Activated CD8-positive, alpha-beta T cell treated with anti-CD3 and anti-CD28 coated beads for 36 hours (primary cell): ENCODE results near the gene IFNLR1. TPM values are rescaled to one million over a fixed set of nuclear protein-coding genes. Genes with fewer than 3 reads are reported as not detected.

Experiments used
- ATAC-seq: fragments of 200-7000 bp; cut with Tn5 transposase; one replicate; pipeline ENCODE4 v1.10.0; 2021; ENCODE audit warnings: mild to moderate bottlenecking, moderate library complexity
- CTCF ChIA-PET: fragments of 350-600 bp; sonication (Branson Sonifier 250); formaldehyde crosslinking; loops from one replicate; lab custom pipeline; 2021; ENCODE audit warnings: antibody characterized with exemption; lab: Charles Lee
- POLR2A ChIA-PET: fragments of 350-600 bp; sonication (Branson Sonifier 250); formaldehyde crosslinking; loops from one replicate; lab custom pipeline; 2021; ENCODE audit warnings: antibody characterized with exemption; lab: Charles Lee
- DNase-seq: peaks from one replicate; pipeline ENCODE4 v3.0.0-alpha.2; 2020
- H3K27ac Mint-ChIP-seq: one replicate; pipeline ENCODE4 v1.8.0; 2021; ENCODE audit warnings: mild to moderate bottlenecking, mixed read lengths
- H3K27me3 Mint-ChIP-seq: one replicate; pipeline ENCODE4 v1.8.0; 2021; ENCODE audit warnings: mixed read lengths
- H3K36me3 Mint-ChIP-seq: one replicate; pipeline ENCODE4 v1.8.0; 2021; ENCODE audit warnings: low read depth, mixed read lengths
- H3K4me1 Mint-ChIP-seq: one replicate; pipeline ENCODE4 v1.8.0; 2021; ENCODE audit warnings: low read depth, mixed read lengths
- H3K4me3 Mint-ChIP-seq: one replicate; pipeline ENCODE4 v1.8.0; 2021; ENCODE audit warnings: mild to moderate bottlenecking, moderate library complexity, mixed read lengths
- H3K9me3 Mint-ChIP-seq: one replicate; pipeline ENCODE4 v1.8.0; 2021; ENCODE audit warnings: mixed read lengths
- intact Hi-C: fragments of 100-400 bp; cut with micrococcal nuclease; formaldehyde crosslinking; loops from one replicate; pipeline ENCODE4 v1.10.0; 2022
- total RNA-seq, 2 experiments: library from RNA; stranded (reverse); gene quantifications; one replicate each; pipeline ENCODE4 v1.2.3, GENCODE V29; 2021
- TF ChIP-seq, protein P1 (sequence below): fragments of 200-600 bp; IDR thresholded peaks from one replicate; pipeline ENCODE4 v1.8.0; 2022; ENCODE audit warnings: antibody characterized with exemption, mild to moderate bottlenecking

Gene IFNLR1
- total RNA-seq, 2 experiments from 2014 or later: 4.8 to 6.4 TPM

DNA sequence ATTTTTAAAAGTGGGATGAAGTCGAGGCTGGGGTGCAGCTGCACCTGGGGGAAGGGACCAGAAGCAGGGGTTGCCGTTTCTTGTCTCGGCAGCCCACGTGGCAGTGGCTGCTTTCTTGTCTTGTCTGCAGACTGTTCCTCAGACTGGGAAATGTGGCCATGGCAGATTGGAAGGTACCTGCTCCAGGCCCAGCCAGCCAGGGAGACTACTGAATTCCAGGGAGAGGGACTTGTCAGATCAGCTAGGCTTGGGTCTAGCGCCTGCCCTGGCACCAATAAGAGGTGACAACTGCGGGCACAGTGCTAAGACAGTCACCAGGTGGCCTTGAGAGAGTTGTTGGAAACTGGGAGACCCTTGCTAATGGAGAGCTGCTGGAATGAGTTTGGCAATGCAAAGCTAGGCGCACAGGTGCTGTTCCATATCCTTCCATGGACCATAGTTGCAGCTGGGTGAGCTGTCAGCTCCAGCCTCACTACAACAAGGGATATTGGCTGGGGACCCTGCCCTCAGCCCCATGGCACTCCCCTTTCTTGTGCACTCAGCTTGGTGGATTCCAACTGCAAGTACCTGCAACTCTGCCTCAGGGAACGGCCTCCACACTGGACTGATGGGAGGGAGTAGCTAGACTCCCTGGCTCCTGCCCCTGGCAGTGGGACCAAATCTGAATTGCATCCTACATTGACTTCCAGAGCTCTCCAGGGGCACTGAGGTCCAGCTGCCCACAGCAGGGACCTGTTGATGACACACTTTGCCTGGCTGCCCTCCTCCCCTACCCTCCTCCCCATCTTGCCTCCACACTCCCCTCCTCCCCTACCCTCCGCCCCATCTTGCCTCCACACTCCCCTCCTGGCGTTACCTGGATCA lies 34.2 kb downstream of the IFNLR1 start:
- intact Hi-C loops: loop anchor here (5.0 kb wide), 1 partner anchor 34 kb away; the partner anchor contains the start of gene IFNLR1
- TF ChIP-seq, protein P1, sequence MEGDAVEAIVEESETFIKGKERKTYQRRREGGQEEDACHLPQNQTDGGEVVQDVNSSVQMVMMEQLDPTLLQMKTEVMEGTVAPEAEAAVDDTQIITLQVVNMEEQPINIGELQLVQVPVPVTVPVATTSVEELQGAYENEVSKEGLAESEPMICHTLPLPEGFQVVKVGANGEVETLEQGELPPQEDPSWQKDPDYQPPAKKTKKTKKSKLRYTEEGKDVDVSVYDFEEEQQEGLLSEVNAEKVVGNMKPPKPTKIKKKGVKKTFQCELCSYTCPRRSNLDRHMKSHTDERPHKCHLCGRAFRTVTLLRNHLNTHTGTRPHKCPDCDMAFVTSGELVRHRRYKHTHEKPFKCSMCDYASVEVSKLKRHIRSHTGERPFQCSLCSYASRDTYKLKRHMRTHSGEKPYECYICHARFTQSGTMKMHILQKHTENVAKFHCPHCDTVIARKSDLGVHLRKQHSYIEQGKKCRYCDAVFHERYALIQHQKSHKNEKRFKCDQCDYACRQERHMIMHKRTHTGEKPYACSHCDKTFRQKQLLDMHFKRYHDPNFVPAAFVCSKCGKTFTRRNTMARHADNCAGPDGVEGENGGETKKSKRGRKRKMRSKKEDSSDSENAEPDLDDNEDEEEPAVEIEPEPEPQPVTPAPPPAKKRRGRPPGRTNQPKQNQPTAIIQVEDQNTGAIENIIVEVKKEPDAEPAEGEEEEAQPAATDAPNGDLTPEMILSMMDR: no peak
- H3K27me3 Mint-ChIP-seq: peaks cover 33% of the 10 kb centered on the region
- H3K36me3 Mint-ChIP-seq: peaks cover 3% of the 10 kb centered on the region
- ATAC-seq (no peak), DNase-seq (no peak)
- ChIA-PET POLR2A (interaction anchor here (0.7 to 1.5 kb wide), 3 partner anchors 26 to 349 kb away, joined by 3 read pairs; no protein-coding TSS in a partner anchor), CTCF (interaction anchor here (1.5 to 6.8 kb wide), 4 partner anchors 9 to 240 kb away, joined by 3 to 87 read pairs (median 30); no protein-coding TSS in a partner anchor)
- peaks cover 18% of the 10 kb centered on the region for H3K4me1 Mint-ChIP-seq
- H3K4me3 Mint-ChIP-seq: no peak overlapping the region
- H3K27ac Mint-ChIP-seq: no peak overlapping the region
- H3K9me3 Mint-ChIP-seq: no peaks in the 10 kb centered on the region

DNA sequence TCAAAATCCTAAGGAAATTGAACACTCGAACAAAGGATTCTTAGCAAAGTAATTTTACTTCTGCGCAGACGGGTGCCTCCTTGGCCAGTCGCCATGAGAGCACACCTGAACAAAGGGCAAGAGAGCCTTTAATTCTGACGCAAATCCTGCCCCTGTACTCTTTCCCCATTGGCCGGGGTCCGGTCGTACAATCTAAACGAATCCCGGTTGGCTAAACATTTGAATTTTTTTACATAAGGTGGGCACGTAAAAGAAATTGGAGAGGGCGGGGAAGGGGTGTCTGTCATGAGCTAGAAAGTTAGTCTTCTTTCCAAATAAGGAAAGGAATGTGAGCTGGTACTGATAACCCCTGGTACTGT lies 35.9 kb downstream of the IFNLR1 start:
- ChIA-PET CTCF (interaction anchor here (0.7 to 6.8 kb wide), 19 partner anchors 7 to 436 kb away, joined by 3 to 87 read pairs (median 4); partner anchors contain the start of genes IL22RA1 and STPG1), POLR2A (interaction anchor here (1.1 to 1.6 kb wide), 2 partner anchors 36 to 40 kb away, joined by 3 to 6 read pairs; partner anchors contain the start of gene IFNLR1)
- intact Hi-C loops: loop anchor here (5.0 kb wide), 1 partner anchor 36 kb away; the partner anchor contains the start of gene IFNLR1
- H3K4me1 Mint-ChIP-seq: peaks cover 18% of the 10 kb centered on the region
- DNase-seq (peak; percentile 41), ATAC-seq (no peak)
- H3K27ac Mint-ChIP-seq: no peak overlapping the region
- peaks cover 36% of the 10 kb centered on the region for H3K27me3 Mint-ChIP-seq
- peak overlapping the region; percentile 61 for H3K4me3 Mint-ChIP-seq
- no peaks in the 10 kb centered on the region for H3K9me3 Mint-ChIP-seq
- H3K36me3 Mint-ChIP-seq: no peaks in the 10 kb centered on the region
- TF ChIP-seq, protein P1: no peak

DNA sequence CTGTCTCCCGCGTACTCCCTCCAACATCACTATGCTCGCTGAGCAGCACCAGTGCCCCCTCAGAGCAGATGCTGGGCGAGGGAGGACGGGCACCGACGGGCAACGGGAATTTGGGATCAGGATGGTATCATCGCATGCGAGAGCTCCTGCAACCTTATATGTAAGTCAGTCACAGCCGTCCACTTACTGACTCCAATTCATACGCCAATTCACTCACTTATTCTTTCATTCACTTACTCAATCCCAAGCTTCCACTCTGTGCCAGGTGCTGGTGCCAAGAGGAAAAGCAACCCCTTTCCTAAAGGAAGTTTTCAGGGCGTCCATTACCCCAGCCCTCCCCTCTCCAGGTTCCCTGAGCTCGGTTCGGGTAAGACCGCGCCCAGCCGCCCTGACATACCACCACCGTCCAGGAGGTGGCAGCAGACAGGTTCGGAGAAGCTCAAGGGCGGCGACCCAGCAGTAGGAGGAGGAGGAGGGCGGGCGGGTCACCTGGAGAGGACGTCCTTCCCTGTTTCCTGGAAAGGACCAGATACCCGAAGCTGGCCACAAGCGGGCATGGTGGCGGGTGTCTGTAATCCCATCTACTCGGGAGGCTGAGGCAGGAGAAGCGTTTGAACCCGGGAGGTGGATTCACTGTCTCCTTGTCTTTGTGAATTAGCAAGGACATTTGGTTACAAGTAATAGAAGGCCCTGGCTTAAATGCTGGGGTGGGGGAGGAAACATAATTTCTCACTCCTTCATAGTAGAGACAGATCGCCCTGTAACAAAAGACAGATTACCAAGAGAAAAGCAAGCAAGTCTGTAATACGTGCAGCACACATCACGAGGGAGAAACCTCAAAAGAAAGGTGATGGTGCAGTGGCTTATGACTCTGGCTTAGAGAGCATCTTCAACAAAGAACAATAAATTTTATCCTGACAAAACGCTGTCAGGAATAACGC lies 36.6 kb downstream of the IFNLR1 start:
- DNase-seq: peak; percentile 95
- H3K27ac Mint-ChIP-seq: no peak overlapping the region
- intact Hi-C loops: loop anchor here (5.0 kb wide), 1 partner anchor 37 kb away; the partner anchor contains the start of gene IFNLR1

DNA sequence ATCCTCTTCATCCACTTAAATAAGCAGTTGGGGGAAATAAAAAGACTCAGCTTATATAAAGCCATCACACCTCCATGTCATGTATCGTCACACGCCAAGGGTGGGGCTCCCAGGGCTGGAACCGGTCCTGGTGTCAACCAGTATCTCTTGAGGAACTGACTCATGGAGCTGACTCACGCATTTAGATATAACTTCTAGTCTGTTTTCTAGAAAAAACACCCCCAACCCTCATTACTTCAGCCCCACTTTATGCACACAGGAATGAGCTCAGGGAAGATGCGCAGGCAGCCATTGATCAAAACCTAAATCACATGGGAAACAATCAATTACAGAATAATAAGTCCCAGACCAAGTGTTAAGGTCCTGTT lies 37.2 kb downstream of the IFNLR1 start:
- Mint-ChIP-seq H3K4me1 (peaks cover 18% of the 10 kb centered on the region), H3K27me3 (peaks cover 36% of the 10 kb centered on the region), H3K4me3 (no peak overlapping the region), H3K27ac (no peak overlapping the region), H3K9me3 (no peaks in the 10 kb centered on the region), H3K36me3 (no peaks in the 10 kb centered on the region)
- ATAC-seq: peak; percentile 62
- ChIA-PET POLR2A (interaction anchor here (0.6 to 1.7 kb wide), 7 partner anchors 37 to 241 kb away, joined by 3 to 6 read pairs (median 3); partner anchors contain the start of gene IFNLR1), CTCF (interaction anchor here (0.6 to 6.8 kb wide), 51 partner anchors 9 to 686 kb away, joined by 3 to 87 read pairs (median 4); partner anchors contain the start of genes IFNLR1, IL22RA1, SRRM1 and STPG1)
- TF ChIP-seq, protein P1: no peak
- peak; percentile 70 for DNase-seq
- intact Hi-C loops: loop anchor here (5.0 kb wide), 1 partner anchor 37 kb away; the partner anchor contains the start of gene IFNLR1

More for the DNA sequence above, 36.6 kb downstream of the IFNLR1 start:
- ATAC-seq: peak; percentile 97
- no peaks in the 10 kb centered on the region for H3K9me3 Mint-ChIP-seq
- peaks cover 18% of the 10 kb centered on the region for H3K4me1 Mint-ChIP-seq
- TF ChIP-seq, protein P1: peak; percentile 95
- ChIA-PET CTCF (interaction anchor here (0.7 to 6.8 kb wide), 54 partner anchors 8 to 685 kb away, joined by 3 to 87 read pairs (median 4); partner anchors contain the start of genes IFNLR1, IL22RA1, SRRM1 and STPG1), POLR2A (interaction anchor here (0.6 to 1.7 kb wide), 7 partner anchors 36 to 241 kb away, joined by 3 to 6 read pairs (median 3); partner anchors contain the start of gene IFNLR1)
- H3K36me3 Mint-ChIP-seq: no peaks in the 10 kb centered on the region
- H3K27me3 Mint-ChIP-seq: peaks cover 36% of the 10 kb centered on the region
- peak overlapping the region; percentile 61 for H3K4me3 Mint-ChIP-seq
